SKM-1 (cell line): ENCODE results near the gene CCDC146.
"Not testable (repeated sequence)": the region's sequence is repeated elsewhere in the genome, so short reads cannot be mapped to it uniquely, and the experiment has no call there.

ENCODE experiments used
- DNase-seq: peaks from one replicate; lab custom pipeline; 2025; ENCODE audit not compliant: unreplicated experiment; lab: John Stamatoyannopoulos, UW

The CCDC146 gene

GRCh38 chr7:77242554-77242953, 120.1 kb downstream of the CCDC146 start:
- no peak for DNase-seq

DNA sequence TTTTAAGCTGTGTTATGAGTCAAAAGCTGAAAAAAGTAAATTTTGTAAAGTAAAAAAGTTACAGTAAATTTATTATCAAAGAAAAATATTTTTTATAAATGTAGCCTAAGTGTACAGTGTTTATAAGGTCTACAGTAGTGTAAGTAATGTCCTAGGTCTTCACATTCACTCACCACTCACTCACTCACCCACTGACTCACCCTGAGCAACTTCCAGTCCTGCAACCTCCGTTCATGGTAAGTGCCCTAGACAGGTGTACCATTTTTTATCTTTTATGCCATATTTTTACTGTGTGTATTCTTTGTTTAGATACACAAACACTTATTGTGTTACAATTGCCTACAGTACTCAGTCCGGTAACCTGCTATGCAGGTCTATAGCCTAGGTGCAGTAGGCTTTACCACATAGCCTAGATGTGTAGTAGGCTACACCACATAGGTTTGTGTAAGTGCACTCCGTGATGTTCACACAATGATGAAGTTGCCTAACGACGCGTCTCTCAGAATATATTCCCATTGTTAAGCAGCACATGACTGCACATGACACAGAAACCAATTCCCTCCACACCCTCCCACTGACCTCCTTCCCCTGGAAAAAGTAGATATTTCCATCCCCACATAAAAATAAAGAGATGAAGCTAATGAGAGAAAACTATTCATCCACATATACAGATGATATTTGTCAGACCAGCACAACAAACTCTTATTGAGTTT, 122.0 kb downstream of the CCDC146 start:
- DNase-seq: no peak

DNA sequence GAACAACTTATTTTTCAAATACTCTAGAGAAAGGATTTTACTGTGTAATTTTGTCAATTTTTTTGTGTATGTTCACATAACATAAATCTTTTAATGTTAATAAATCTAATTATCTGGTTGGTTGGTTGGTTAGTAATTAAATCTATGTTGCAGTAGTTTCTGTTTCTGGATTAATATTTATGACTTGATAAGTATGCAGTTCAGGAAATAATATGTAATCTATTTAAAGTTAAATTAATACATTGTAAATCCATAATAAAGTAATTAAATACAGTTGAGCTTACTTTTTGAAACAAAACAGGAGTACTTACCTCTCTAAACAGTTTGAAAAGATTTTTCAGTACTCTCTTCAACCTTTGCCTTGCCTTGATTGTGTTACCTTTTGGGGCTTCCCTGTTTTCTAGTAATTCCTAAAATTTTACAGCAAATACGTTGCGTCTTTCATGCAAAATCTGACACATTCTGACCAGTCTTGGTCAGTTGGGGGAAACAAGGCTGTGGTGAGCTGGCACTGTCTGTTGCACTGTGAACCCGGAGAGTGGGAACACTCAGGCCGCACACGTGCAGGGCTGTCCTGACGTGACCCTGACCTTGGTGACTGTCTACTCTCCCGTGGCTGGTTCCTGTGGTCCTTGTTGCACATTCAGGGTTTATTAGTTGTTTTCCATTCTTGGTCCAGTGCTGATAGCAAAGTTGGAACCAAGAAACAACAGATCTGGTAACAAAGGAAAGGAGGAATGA, 122.8 kb downstream of the CCDC146 start:
- no peak for DNase-seq

GRCh38 chr7:77246026-77246640, 123.7 kb downstream of the CCDC146 start:
- no peak for DNase-seq

GRCh38 chr7:77247206-77247850, 124.9 kb downstream of the CCDC146 start:
- peak; percentile 78 for DNase-seq

DNA sequence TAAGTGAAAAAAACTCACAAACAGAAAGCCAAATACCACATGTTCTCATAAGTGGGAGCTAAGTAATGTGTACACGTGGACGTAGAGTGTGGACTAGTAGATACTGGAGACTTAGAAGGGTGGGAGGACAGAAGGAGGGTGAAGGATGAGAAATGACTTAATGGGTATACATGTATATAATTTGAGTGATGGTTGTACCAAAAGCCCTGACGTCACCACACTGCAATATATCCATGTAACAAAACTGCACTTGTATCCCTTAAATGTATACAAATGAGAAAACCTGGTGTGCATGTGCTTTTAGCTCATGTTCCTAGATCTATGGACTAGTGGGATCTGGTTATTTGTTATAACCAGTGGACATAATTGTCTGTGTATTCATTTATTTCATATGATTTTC, 125.7 kb downstream of the CCDC146 start:
- no peak for DNase-seq

GRCh38 chr7:77252506-77252905, 130.1 kb downstream of the CCDC146 start:
- no peak for DNase-seq

DNA sequence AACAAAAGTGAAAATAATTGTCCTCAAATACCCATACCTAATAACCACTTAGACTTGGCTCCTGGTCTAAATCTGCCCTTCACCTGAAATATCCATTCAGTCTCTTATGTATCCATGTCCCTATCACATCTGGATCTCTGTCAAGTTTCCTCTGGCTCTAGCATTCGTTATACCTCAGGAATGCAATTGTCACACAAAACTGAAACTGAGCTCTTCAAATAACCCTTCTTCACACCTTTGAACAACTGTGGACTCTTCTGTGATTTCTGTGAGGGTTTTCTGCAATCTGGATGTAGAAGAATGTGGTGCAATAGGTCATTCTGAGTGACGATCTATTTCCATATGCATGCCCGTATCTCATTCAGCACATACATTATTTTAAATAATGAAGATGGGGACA, 130.7 kb downstream of the CCDC146 start:
- DNase-seq: no peak

- DNase-seq: no peak
These were observed 132.0 kb downstream of the CCDC146 start for GRCh38 chr7:77254429-77254828.

GRCh38 chr7:77254915-77255314, 132.5 kb downstream of the CCDC146 start:
- no peak for DNase-seq

GRCh38 chr7:77258014-77258413, 135.6 kb downstream of the CCDC146 start:
- DNase-seq: peak; percentile 15

DNA sequence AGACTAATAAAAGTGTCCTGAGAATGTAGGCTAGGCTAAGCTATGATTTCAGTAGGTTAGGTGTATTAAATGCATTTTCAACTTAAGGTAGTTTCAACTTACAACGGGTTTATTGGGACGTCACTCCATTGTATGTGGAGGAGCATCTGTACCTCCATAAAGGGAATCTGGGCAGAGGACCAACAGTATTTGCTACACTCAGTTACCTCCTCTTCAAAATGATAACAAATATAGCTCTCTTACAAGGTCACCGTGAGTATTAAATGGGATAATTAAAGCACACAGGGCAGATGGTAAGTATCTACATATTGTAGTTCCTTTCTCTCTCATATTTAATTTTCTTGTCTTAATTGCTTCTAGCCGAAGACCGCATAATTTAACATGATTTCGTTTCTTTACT, 136.2 kb downstream of the CCDC146 start:
- DNase-seq: no peak

- DNase-seq: no peak
These were observed 139.9 kb downstream of the CCDC146 start for GRCh38 chr7:77262316-77262715.

GRCh38 chr7:77265666-77266065, 143.3 kb downstream of the CCDC146 start:
- no peak for DNase-seq

DNA sequence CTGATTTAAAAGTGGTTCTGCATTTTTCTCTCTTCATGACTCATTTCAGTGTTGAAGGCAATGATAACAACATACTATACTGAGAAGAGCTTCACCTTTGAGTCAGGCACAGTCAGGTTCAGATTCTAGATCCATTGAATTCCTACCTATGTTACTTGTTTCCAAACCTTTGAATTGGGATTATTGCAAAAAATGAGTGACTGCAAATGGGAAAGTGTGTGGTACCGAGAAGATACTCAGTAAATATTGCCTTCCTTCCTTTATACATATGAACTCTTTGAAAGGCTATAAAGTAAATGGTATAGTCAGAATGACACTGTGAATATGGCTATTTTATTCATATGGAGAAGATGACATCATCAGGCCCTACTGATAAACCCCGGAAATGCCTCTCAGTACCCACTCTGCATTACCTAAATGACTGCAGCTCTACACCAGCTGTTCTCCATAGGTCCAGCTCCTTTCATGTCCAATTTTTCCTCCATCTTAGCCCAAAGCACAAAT, 143.9 kb downstream of the CCDC146 start:
- DNase-seq: no peak

GRCh38 chr7:77269360-77270093, 147.1 kb downstream of the CCDC146 start:
- no peak for DNase-seq

GRCh38 chr7:77270094-77270480, 147.7 kb downstream of the CCDC146 start:
- no peak for DNase-seq

DNA sequence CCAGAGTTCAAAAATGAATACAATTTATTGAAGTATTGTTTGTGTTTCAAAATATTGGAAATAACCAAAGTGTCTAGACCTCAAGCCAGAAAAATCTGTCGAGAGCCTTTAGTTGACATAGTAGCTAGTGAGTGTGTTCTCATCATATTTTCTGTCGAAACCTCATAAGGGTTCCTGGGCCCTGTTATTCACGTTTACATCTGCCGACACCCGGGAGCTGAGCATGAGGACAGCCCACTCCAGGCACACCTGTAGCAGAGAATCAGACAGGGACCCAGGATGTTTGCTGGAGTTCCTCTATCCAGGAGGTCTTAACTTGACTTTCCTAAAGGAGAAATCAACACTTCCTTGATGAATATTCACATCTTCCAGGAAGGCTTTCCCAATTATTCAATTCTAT, 149.4 kb downstream of the CCDC146 start:
- DNase-seq: no peak

DNA sequence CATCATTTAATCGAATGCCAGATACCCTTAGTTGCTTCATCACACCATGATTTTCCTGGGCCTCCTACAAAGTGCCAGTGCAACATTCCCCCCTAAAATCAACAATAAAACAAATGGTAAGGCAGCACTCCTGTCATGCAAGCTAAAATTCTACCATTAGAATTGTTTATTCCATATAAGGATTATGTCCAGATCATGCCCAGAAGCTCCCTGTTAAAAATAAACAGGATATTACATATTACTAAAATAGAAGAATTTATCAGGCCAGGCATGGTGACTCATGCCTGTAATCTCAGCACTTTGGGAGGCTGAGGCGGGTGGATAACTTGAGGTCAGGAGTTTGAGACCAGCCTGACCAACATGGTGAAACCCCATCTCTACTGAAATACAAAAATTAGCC, 153.2 kb downstream of the CCDC146 start:
- not testable (repeated sequence) for DNase-seq

DNA sequence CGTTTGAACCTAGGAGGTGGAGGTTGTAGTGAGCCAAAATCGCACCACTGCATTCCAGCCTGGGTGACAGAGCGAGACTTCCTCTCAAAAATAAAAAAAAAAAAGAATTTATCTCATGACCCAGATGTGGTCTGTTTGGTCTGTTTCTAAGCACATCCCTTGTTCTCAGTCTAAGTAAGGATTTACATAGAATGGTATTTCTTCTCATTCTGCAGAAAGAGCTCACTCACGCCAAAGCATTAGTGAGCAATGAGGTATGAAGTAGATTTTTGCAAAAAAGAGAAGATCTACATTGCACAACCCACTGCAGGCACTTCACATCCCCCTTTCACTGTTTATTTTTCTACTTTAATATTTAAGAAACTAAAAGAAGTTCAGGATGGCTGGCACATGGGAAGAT, 153.7 kb downstream of the CCDC146 start:
- DNase-seq: peak; percentile 13
